Inferior parietal cortex (tissue), 1 donor: ENCODE measurements around the gene ARL1.
"Not testable (repeated sequence)": the region's sequence is repeated elsewhere in the genome, so short reads cannot be mapped to it uniquely, and the experiment has no call there.

ENCODE experiments used
- DNase-seq: peaks from one replicate; pipeline ENCODE4 v3.0.0-alpha.2; 2016; ENCODE audit errors: extremely low spot score

The ARL1 gene

DNA sequence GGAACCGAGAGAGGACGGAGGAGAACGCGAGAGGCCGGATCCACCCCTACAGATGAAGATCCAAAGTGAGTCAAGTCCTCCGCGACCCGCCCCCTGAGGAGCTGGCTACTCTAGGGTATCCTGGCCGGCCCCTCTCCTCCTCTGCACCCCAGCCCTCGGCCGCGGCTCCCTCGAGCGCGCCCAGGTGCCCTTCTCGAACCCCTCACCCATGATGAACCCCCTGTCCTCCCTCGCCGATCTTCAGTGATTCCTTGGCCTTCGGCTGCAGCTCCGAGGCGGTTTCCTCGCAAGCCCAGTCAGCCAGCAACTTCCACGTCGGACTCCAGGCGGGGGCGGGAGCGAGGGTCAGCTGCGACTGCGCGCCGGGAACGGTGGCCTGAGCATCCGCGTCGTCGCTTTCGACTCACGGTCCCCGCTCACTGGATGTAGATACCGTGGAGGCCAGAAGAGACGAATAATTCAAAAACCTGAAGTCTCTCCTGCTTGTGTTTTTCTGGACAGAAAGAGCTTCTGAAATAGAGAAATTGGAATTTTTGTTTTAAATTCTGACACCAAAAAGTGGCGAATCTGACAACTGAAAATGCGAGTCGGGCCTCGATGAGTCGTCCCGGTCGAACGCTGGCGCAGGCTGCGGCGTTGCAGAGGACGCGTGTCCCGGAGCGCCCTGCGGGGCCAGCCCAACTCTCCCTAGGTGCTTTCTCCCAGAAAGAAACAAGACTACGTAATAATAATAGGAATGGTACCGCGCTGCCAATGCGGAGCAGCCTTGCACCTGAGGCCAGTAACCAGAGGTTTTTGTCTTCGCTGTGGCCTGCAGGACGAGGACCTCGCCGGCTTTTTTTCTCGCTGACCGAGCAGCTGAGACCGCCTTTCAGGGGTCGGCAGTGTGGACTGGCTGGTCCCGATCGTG is at the start of gene ARL1:
Gene ARL1, minus strand, starts transcription at position 337 of the 910 bp plus-strand sequence. Its CDS starts 127 bp downstream, at position 210.
- DNase-seq, result peak; percentile 93

GRCh38 chr12:101455685-101456084 is 48.1 kb upstream of the ARL1 start:
- no peak for DNase-seq

DNA sequence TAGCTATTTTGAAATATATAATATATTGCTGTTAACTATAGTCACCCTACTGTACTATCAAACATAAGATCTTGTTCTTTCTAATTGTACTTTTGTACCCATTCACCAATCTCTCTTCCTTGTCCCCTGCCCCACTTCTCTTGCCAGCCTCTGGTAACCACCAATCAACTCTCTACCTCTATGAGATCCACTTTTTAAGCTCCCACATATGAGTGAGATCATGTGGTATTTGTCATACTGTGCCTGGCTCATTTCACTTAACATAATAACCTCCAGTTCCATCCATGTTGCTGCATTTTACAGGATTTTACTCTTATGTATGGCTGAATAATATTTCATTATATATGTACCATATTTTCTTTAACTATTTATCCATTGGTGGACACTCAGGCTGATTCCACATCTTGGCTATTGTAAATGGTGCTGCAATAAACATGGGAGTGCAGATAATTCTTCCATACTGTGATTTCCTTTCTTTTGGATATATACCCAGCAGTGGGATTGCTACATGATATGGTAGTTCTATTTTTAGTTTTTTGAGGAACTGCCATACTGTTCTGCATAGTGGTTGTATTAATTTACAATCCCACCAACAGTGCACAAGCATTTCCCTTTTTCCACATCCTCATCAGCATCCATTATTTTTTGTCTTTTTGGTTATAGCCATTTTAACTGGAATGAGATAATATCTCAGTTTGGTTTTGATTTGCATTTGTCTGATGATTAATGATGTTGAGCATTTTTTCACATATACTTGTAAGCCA is 34.1 kb upstream of the ARL1 start:
- DNase-seq, result no peak

DNA sequence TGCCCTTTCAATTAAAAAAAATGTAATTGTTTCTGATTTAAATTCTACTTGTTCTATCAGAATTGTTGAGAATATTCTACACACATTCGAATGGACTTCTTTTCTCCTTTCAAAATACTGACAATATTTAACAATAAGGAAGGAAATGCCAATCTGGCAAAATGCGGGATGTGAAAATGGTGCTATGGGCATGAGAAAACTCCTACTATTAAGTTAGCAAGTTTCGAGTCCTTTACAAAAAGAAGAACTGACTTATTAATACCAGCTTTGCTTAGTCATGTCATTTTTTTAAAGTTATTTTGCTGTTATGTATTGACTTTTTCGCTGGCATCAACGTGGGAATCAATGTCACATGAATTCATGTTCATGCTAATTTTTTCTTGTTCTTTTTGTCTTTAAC is 31.7 kb upstream of the ARL1 start:
- no peak for DNase-seq

GRCh38 chr12:101436136-101436535 is 28.6 kb upstream of the ARL1 start:
- DNase-seq, result no peak

- DNase-seq, result no peak
Observed at GRCh38 chr12:101430456-101430855, 22.9 kb upstream of the ARL1 start.

- DNase-seq, result no peak
Observed at GRCh38 chr12:101424620-101425019, 17.0 kb upstream of the ARL1 start.

DNA sequence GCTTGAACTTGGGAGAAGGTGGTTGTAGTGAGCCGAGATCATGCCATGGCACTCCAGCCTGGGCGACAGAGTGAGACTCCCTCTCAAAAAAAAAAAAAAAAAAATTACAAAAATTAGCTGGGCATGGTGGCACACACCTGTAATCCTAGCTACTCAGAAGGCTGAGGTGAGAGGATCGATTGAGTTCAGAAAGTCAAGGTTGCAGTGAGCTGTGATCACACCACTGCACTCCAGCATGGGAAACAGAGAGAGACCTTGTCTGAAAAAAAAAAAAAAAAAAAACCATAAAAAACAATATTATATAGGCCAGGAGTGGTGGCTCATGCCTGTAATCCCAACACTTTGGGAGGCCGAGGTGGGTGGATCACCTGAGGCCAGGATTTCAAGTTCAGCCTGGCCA is 14.5 kb upstream of the ARL1 start:
- not testable (repeated sequence) for DNase-seq

DNA sequence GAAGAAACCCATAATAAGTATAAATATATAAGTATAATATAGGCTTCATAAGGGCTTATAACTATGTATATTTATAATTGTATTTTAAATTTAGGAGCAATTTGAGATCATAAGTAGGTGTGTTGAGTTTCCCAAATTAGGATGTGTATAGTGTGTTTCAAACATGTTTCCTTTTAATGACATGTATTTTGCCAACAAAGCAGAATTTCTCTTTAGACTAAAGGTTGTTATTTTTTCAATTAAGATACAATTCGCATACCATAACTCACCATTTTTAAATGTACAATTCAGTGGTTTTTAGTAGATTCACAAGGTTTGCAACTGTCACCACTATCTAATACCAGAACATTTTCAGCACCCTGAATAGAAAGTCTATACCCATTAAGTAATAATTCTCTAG is 7.7 kb upstream of the ARL1 start:
- no peak for DNase-seq

GRCh38 chr12:101414533-101415119 is 7.1 kb upstream of the ARL1 start:
- DNase-seq, result peak; percentile 79

GRCh38 chr12:101410169-101410568 is 2.6 kb upstream of the ARL1 start:
- not testable (repeated sequence) for DNase-seq

DNA sequence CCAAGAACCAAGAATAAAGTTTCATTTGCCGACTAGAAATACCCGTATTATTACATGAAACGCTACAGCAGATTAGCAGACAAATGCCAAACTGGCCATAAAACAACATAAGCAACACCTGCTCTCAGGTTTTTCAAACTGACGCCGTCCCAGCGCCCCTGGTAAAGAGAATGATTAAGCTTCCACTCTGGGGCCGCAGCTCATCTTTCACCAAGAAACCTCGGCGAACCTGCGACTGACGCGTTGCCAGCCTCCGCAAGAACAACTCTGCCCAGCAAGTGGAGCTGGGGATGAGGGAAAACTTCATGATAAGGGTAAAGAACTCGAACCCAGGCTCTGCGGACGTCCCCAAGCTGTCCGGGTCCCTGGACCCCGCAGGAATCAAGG is 530 bp downstream of the ARL1 start:
- no peak for DNase-seq

- DNase-seq, result not testable (repeated sequence)
Observed at GRCh38 chr12:101391181-101391580, 16.4 kb downstream of the ARL1 start.

GRCh38 chr12:101379149-101379548 is 28.4 kb downstream of the ARL1 start:
- no peak for DNase-seq

- no peak for DNase-seq
Observed at GRCh38 chr12:101375573-101375972, 32.0 kb downstream of the ARL1 start.

GRCh38 chr12:101372431-101372830 is 35.1 kb downstream of the ARL1 start:
- no peak for DNase-seq

- DNase-seq, result no peak
Observed at GRCh38 chr12:101368016-101368415, 39.6 kb downstream of the ARL1 start.

DNA sequence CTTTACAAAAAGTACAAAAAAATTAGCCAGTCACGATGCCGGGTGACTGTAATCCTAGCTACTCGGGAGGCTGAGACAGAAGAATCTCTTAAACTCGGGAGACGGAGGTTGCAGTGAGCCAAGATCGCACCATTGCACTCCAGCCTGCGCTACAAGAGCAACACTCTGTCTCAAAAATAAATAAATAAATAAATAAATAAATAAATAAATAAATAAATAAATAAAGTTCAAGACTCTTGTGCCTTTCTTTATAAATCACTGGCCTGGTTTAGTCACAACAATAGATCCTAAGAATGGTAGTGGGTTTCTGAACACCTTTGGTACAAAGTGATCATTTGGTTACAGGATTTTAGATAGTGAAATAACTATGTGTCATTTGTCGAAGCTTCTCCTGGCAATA is 46.1 kb downstream of the ARL1 start:
- no peak for DNase-seq

- no peak for DNase-seq
Observed at GRCh38 chr12:101356794-101357193, 50.8 kb downstream of the ARL1 start.

DNA sequence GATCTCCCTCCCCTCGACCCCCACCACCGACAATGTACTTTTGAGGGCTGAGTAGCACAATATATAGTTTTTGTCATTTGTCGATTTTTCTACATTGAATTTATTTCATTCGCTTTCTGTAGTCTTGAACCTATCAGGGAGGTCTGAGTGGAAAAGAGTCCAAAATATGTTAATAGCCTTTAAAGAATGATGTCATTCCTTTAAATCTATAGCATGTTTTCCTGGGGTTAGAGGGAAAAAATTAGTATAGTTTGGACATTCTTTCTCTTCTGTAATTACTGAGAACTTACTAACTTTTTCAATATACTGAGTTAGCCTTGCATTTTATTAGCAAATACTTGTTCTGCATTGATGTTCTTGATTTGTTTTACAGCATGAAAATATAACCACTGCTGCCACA is 55.9 kb downstream of the ARL1 start:
- DNase-seq, result no peak

DNA sequence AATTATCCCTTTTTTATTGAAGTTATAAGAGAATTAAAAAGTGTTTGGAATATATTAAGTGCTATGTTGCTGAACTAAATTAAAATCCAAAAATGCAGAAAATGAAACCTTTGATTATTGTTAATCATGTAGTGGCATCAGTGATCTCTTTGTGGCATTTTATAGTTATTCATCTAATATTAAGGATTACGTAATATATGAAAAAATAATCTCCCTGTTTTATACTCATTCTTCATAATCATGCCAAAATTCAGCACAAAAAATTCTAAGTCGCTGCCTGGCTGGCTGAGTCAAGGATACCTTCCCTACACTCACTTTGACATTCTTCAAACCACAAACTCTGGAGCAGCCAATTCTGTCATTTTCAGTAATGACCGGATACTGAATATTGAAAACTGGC is 63.7 kb downstream of the ARL1 start:
- no peak for DNase-seq
